Measurements from ENCODE around the gene ESYT2. TPM values are rescaled to one million over a fixed set of nuclear protein-coding genes. Genes with fewer than 3 reads are reported as not detected.

ESYT2 gene
- polyA plus RNA-seq, 1 of the 3 experiments (the other 2 are of a cell fraction) = 34.2 TPM

DNA sequence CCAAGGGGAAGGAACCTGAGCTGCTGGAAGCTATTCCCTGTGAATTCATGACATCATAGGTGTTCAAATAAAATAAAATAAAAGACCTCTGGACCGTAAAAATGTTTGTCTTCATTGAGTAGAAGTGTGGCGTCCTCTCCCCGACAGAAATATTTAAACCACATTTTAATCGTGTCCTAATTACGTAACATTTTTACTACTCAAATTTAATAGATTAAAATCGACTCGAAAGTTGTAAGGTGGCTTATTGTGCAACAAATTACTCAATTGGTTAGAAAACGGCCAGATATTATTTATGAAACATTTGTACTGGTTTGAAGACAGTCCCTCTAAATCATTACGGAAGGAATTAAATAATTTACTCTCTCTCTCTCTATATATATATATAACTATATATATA lies 109.2 kb downstream of the ESYT2 start:
- no peak overlapping the region for H2AFZ ChIP-seq (ENCODE audit: low read depth)
- H3K4me3 ChIP-seq (ENCODE audit: low read depth in 2 of 2, low read length in 1 of 2) = no peak overlapping the region
- H3K36me3 ChIP-seq (replicated peaks in 1 of 2; ENCODE audit: control insufficient read depth in 1 of 2, insufficient read depth in 2 of 2, low read length in 1 of 2) = no peaks in the 10 kb centered on the region
- POLR2A ChIA-PET = no interaction called here
- no peaks in the 10 kb centered on the region for H3K9me3 ChIP-seq
- 66% methylated on average over 9 of the region's 9 CpGs for WGBS (ENCODE audit: low lambda C conversion rate)
- H3F3A ChIP-seq (replicated peaks; ENCODE audit: insufficient read depth) = peaks cover 4% of the 10 kb centered on the region
- H3K9ac ChIP-seq = no peak overlapping the region
- no peak for DNase-seq
- H3K4me2 ChIP-seq = no peak overlapping the region
- no peak overlapping the region for H3K27ac ChIP-seq (ENCODE audit: low read depth in 2 of 2, low read length in 1 of 2)
- CTCF ChIA-PET = no interaction called here
- TF ChIP-seq RFX5 (IDR thresholded peaks at IDR 0.05; ENCODE audit: low read length) (no peak), FOXJ3 (CRISPR knock-in tag; IDR thresholded peaks at IDR 0.05) (no peak), TCF12 (IDR thresholded peaks at IDR 0.05) (no peak), IRF3 (IDR thresholded peaks at IDR 0.05; ENCODE audit: low read depth, low read length) (no peak), YY1 (IDR thresholded peaks at IDR 0.05; ENCODE audit: low read depth) (no peak), ELF1 (IDR thresholded peaks at IDR 0.05) (no peak), MEF2A (IDR thresholded peaks at IDR 0.05; ENCODE audit: borderline replicate concordance, low read depth) (no peak), GABPA (IDR thresholded peaks at IDR 0.05; ENCODE audit: low read depth) (no peak), RAD21 (IDR thresholded peaks at IDR 0.05; ENCODE audit: low read length) (no peak)
- TF ChIP-seq, protein P1, sequence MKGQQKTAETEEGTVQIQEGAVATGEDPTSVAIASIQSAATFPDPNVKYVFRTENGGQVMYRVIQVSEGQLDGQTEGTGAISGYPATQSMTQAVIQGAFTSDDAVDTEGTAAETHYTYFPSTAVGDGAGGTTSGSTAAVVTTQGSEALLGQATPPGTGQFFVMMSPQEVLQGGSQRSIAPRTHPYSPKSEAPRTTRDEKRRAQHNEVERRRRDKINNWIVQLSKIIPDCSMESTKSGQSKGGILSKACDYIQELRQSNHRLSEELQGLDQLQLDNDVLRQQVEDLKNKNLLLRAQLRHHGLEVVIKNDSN (IDR thresholded peaks at IDR 0.05; ENCODE audit: borderline replicate concordance, low read depth) = no peak
- TF ChIP-seq, protein P2, sequence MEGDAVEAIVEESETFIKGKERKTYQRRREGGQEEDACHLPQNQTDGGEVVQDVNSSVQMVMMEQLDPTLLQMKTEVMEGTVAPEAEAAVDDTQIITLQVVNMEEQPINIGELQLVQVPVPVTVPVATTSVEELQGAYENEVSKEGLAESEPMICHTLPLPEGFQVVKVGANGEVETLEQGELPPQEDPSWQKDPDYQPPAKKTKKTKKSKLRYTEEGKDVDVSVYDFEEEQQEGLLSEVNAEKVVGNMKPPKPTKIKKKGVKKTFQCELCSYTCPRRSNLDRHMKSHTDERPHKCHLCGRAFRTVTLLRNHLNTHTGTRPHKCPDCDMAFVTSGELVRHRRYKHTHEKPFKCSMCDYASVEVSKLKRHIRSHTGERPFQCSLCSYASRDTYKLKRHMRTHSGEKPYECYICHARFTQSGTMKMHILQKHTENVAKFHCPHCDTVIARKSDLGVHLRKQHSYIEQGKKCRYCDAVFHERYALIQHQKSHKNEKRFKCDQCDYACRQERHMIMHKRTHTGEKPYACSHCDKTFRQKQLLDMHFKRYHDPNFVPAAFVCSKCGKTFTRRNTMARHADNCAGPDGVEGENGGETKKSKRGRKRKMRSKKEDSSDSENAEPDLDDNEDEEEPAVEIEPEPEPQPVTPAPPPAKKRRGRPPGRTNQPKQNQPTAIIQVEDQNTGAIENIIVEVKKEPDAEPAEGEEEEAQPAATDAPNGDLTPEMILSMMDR (IDR thresholded peaks at IDR 0.05) = no peak
- TF ChIP-seq, protein P3, sequence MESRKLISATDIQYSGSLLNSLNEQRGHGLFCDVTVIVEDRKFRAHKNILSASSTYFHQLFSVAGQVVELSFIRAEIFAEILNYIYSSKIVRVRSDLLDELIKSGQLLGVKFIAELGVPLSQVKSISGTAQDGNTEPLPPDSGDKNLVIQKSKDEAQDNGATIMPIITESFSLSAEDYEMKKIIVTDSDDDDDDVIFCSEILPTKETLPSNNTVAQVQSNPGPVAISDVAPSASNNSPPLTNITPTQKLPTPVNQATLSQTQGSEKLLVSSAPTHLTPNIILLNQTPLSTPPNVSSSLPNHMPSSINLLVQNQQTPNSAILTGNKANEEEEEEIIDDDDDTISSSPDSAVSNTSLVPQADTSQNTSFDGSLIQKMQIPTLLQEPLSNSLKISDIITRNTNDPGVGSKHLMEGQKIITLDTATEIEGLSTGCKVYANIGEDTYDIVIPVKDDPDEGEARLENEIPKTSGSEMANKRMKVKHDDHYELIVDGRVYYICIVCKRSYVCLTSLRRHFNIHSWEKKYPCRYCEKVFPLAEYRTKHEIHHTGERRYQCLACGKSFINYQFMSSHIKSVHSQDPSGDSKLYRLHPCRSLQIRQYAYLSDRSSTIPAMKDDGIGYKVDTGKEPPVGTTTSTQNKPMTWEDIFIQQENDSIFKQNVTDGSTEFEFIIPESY (IDR thresholded peaks at IDR 0.05; ENCODE audit: borderline replicate concordance, low read depth) = no peak
- TF ChIP-seq, protein P4, sequence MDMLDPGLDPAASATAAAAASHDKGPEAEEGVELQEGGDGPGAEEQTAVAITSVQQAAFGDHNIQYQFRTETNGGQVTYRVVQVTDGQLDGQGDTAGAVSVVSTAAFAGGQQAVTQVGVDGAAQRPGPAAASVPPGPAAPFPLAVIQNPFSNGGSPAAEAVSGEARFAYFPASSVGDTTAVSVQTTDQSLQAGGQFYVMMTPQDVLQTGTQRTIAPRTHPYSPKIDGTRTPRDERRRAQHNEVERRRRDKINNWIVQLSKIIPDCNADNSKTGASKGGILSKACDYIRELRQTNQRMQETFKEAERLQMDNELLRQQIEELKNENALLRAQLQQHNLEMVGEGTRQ (IDR thresholded peaks at IDR 0.05; ENCODE audit: borderline replicate concordance, low read depth, low read length) = no peak
- no peaks in the 10 kb centered on the region for H3K27me3 ChIP-seq (ENCODE audit: insufficient read depth)
- H4K20me1 ChIP-seq (ENCODE audit: insufficient read depth) = no peaks in the 10 kb centered on the region
- no peaks in the 10 kb centered on the region for H3K4me1 ChIP-seq (ENCODE audit: control insufficient read depth in 1 of 2, insufficient read depth in 2 of 2, low read depth in 1 of 2, low read length in 1 of 2)
- H3K9me2 ChIP-seq = no peaks in the 10 kb centered on the region
- no peaks in the 10 kb centered on the region for H3K79me2 ChIP-seq (ENCODE audit: insufficient read depth)

Data from SK-N-SH (cell line).